ENCODE data around the gene BLOC1S1.

GRCh38 chr12:55683676-55684075, 32.2 kb upstream of the BLOC1S1 start:
- TF ChIP-seq CTCF (IDR thresholded peaks at IDR 0.05; ENCODE audit: insufficient read depth, low read depth, low read length) (no peak), EZH2 (IDR thresholded peaks at IDR 0.05; ENCODE audit: insufficient read depth, low read length) (no peak)
